Head of caudate nucleus (tissue), 42 donors: ENCODE results near the gene PRDX3.
"Not testable (repeated sequence)": the region's sequence is repeated elsewhere in the genome, so short reads cannot be mapped to it uniquely, and the experiment has no call there.

Source experiments
- DNase-seq, 42 donors: peaks; one replicate each; pipeline versions ENCODE4 v3.0.0 to v3.0.0-alpha.2; 2020 to 2021; ENCODE audit warnings: mixed read lengths in 7 of 42
- intact Hi-C: fragments of 100-400 bp; cut with DNase I; formaldehyde crosslinking; loops from one replicate; pipeline ENCODE4 v1.15.0; 2022

Gene PRDX3

GRCh38 chr10:119207713-119208552, 29.3 kb upstream of the PRDX3 start:
- peak; percentile 26 to 81 (median 54) for DNase-seq

GRCh38 chr10:119207366-119207666, 28.7 kb upstream of the PRDX3 start, which contains the start of gene GRK5:
GRK5 (plus strand) TSS chr10:119207571; CDS start chr10:119207918, 347 bp downstream.
- intact Hi-C loops = loop anchor here (10.0 kb wide), 1 partner anchor 207 kb away; no protein-coding TSS in a partner anchor
- peak; percentile 86 to 98 (median 95) for DNase-seq

More at GRCh38 chr10:119207713-119208552, 29.3 kb upstream of the PRDX3 start:
- intact Hi-C loops = loop anchor here (10.0 kb wide), 1 partner anchor 207 kb away; no protein-coding TSS in a partner anchor

- intact Hi-C loops = loop anchor here (10.0 kb wide), 1 partner anchor 208 kb away; no protein-coding TSS in a partner anchor
- DNase-seq = peak; percentile 10 to 87 (median 68)
Measured at GRCh38 chr10:119206603-119207365, 28.2 kb upstream of the PRDX3 start.

- peak in 41 of 42 donors; percentile 13 to 71 (median 45) for DNase-seq
- intact Hi-C loops = loop anchor here (10.0 kb wide), 1 partner anchor 209 kb away; no protein-coding TSS in a partner anchor
Measured at GRCh38 chr10:119205894-119206602, 27.4 kb upstream of the PRDX3 start.

GRCh38 chr10:119203006-119203405, 24.4 kb upstream of the PRDX3 start:
- intact Hi-C loops = loop anchor here (10.0 kb wide), 1 partner anchor 212 kb away; no protein-coding TSS in a partner anchor
- no peak for DNase-seq

GRCh38 chr10:119201233-119201632, 22.6 kb upstream of the PRDX3 start:
- intact Hi-C loops = loop anchor here (10.0 kb wide), 1 partner anchor 214 kb away; no protein-coding TSS in a partner anchor
- DNase-seq = no peak

- intact Hi-C loops = loop anchor here (5.0 kb wide), 1 partner anchor 248 kb away; no protein-coding TSS in a partner anchor
- DNase-seq = peak; percentile 46 to 94 (median 78)
Measured at GRCh38 chr10:119199231-119199992, 20.8 kb upstream of the PRDX3 start.

GRCh38 chr10:119198438-119198837, 19.8 kb upstream of the PRDX3 start:
- DNase-seq = peak in 16 of 42 donors; percentile 11 to 48 (median 25)
- intact Hi-C loops = loop anchor here (5.0 kb wide), 1 partner anchor 249 kb away; no protein-coding TSS in a partner anchor

- intact Hi-C loops = loop anchor here (5.0 kb wide), 1 partner anchor 249 kb away; no protein-coding TSS in a partner anchor
- DNase-seq = no peak
Measured at GRCh38 chr10:119197921-119198320, 19.3 kb upstream of the PRDX3 start.

GRCh38 chr10:119191881-119192280, 13.3 kb upstream of the PRDX3 start:
- DNase-seq = peak in 35 of 42 donors; percentile 15 to 84 (median 43)
- intact Hi-C loops = no loop called here

GRCh38 chr10:119190954-119191785, 12.6 kb upstream of the PRDX3 start:
- DNase-seq = no peak

GRCh38 chr10:119190353-119190752, 11.7 kb upstream of the PRDX3 start:
- intact Hi-C loops = no loop called here
- no peak for DNase-seq

More at GRCh38 chr10:119190954-119191785, 12.6 kb upstream of the PRDX3 start:
- intact Hi-C loops = no loop called here

GRCh38 chr10:119189811-119190282, 11.2 kb upstream of the PRDX3 start:
- DNase-seq = peak in 29 of 42 donors; percentile 17 to 71 (median 41)
- intact Hi-C loops = no loop called here

GRCh38 chr10:119183664-119184412, 5.2 kb upstream of the PRDX3 start:
- intact Hi-C loops = no loop called here
- DNase-seq = no peak

- intact Hi-C loops, DNase-seq: not testable (repeated sequence)
Measured at GRCh38 chr10:119180850-119181400, 2.3 kb upstream of the PRDX3 start.
